8988T (cell line): Measurements from ENCODE around the gene CYP27B1.
A peak's percentile ranks its signal among the peaks of the same experiment; 100 is the strongest.

Experiments
- DNase-seq: peaks from one replicate; pipeline ENCODE4 v3.0.0; 2011

The CYP27B1 gene

GRCh38 chr12:57765003-57765697 is 1.7 kb downstream of the CYP27B1 start:
- no peak for DNase-seq

GRCh38 chr12:57764662-57765002 is 2.2 kb downstream of the CYP27B1 start:
- no peak for DNase-seq

- no peak for DNase-seq
Measured at GRCh38 chr12:57763881-57764661, 2.8 kb downstream of the CYP27B1 start.

- DNase-seq, result no peak
Measured at GRCh38 chr12:57762463-57762862, 4.4 kb downstream of the CYP27B1 start.

GRCh38 chr12:57761391-57761998 is 5.4 kb downstream of the CYP27B1 start:
- no peak for DNase-seq

GRCh38 chr12:57760347-57760982 is 6.4 kb downstream of the CYP27B1 start:
- no peak for DNase-seq

- DNase-seq, result no peak
Measured at GRCh38 chr12:57759360-57759980, 7.4 kb downstream of the CYP27B1 start.

- DNase-seq, result no peak
Measured at GRCh38 chr12:57758552-57759359, 8.1 kb downstream of the CYP27B1 start.

- no peak for DNase-seq
Measured at GRCh38 chr12:57757771-57758170, 9.1 kb downstream of the CYP27B1 start.

GRCh38 chr12:57756406-57757341 is 10.2 kb downstream of the CYP27B1 start:
- peak; percentile 95 for DNase-seq

GRCh38 chr12:57755454-57756372 is 11.2 kb downstream of the CYP27B1 start:
- no peak for DNase-seq

GRCh38 chr12:57755194-57755453 is 11.8 kb downstream of the CYP27B1 start:
- no peak for DNase-seq

- DNase-seq, result peak; percentile 86
Measured at GRCh38 chr12:57754411-57755193, 12.3 kb downstream of the CYP27B1 start, which contains the start of gene MARCHF9. MARCHF9 (plus strand) TSS chr12:57755103; CDS start chr12:57755529, 426 bp downstream.

GRCh38 chr12:57753756-57754337 is 13.0 kb downstream of the CYP27B1 start:
- no peak for DNase-seq

- DNase-seq, result no peak
Measured at GRCh38 chr12:57752668-57753000, 14.2 kb downstream of the CYP27B1 start.

GRCh38 chr12:57751788-57752667 is 14.8 kb downstream of the CYP27B1 start, which contains the start of gene CDK4:
CDK4 (minus strand) TSS chr12:57752310; CDS start chr12:57751717, 593 bp downstream.
- peak; percentile 98 for DNase-seq

- no peak for DNase-seq
Measured at GRCh38 chr12:57751432-57751787, 15.5 kb downstream of the CYP27B1 start.
